ENCODE measurements around the gene SAMD14. TPM values are rescaled to one million over a fixed set of nuclear protein-coding genes. Genes with fewer than 3 reads are reported as not detected.

SAMD14 gene
- total and polyA plus RNA-seq, 10 of the 15 experiments (the other 5 are each of a cell fraction or from before 2014, with no cell fraction given): 0.06 to 1.7 (median 0.25) TPM; not detected in 3

- DNase-seq (ENCODE audit: low read depth, low spot score) (no peak), FAIRE-seq (no peak), ATAC-seq (no peak)
- Histone ChIP-seq H3K36me3 (ENCODE audit: control insufficient read depth in 2 of 2, insufficient read depth in 2 of 2, low read length in 1 of 2) (no peaks in the 10 kb centered on the region), H3K4me1 (ENCODE audit: control insufficient read depth, insufficient read depth, low read length) (peaks cover 15% of the 10 kb centered on the region), H3K4me3 (no peak overlapping the region), H3K9ac (ENCODE audit: control insufficient read depth, insufficient read depth, low read length) (no peak overlapping the region), H3K9me3 (replicated peaks; ENCODE audit: control insufficient read depth, insufficient read depth, low read length) (no peaks in the 10 kb centered on the region), H2AFZ (ENCODE audit: control insufficient read depth, low read depth, low read length) (no peak overlapping the region), H3K27ac (ENCODE audit: control insufficient read depth, insufficient read depth) (no peak overlapping the region), H3K79me2 (ENCODE audit: control insufficient read depth, insufficient read depth, low read length) (no peaks in the 10 kb centered on the region), H3K4me2 (ENCODE audit: control insufficient read depth, insufficient read depth) (no peak overlapping the region), H3K27me3 (replicated peaks in 1 of 2; ENCODE audit: control insufficient read depth in 2 of 2, insufficient read depth in 2 of 2, low read length in 1 of 2) (no peaks in the 10 kb centered on the region), H4K20me1 (ENCODE audit: control insufficient read depth, insufficient read depth) (no peaks in the 10 kb centered on the region)
- ChIA-PET POLR2A (interaction anchor here (0.5 to 2.8 kb wide), 2 partner anchors 28 to 1008 kb away, joined by 3 to 9 read pairs; no protein-coding TSS in a partner anchor), RAD21 (ENCODE audit: unreplicated experiment) (interaction anchor here (4.5 kb wide), 1 partner anchor 22 kb away, joined by 176 read pairs; no protein-coding TSS in a partner anchor), CTCF (interaction anchor here (1.0 to 17.0 kb wide), 5 partner anchors 9 to 29 kb away, joined by 3 to 514 read pairs (median 18); partner anchors contain the start of gene COL1A1), SMC1A (ENCODE audit: uncharacterized antibody, unreplicated experiment) (interaction anchor here (1.8 to 4.2 kb wide), 2 partner anchors 24 to 103 kb away, joined by 5 to 177 read pairs; no protein-coding TSS in a partner anchor)
- no peak for TF ChIP-seq POLR2A (IDR thresholded peaks at IDR 0.05; ENCODE audit: low read depth, low read length)
- no peak for TF ChIP-seq RAD21 (IDR thresholded peaks at IDR 0.05; ENCODE audit: insufficient read depth, low read depth, low read length)
- TF ChIP-seq EP300 (IDR thresholded peaks at IDR 0.05; ENCODE audit: borderline replicate concordance in 1 of 2, control insufficient read depth in 1 of 2, low read depth in 2 of 2, low read length in 2 of 2): no peak
- TF ChIP-seq RFX5 (IDR thresholded peaks at IDR 0.05; ENCODE audit: low read depth, low read length): no peak
- TF ChIP-seq SIX5 (IDR thresholded peaks at IDR 0.05; ENCODE audit: low read depth, low read length, severe bottlenecking): no peak
- TF ChIP-seq BACH1 (IDR thresholded peaks at IDR 0.05; ENCODE audit: borderline replicate concordance): no peak
- no peak for TF ChIP-seq RBBP5 (conservative IDR thresholded peaks at IDR 0.05)
- no peak for TF ChIP-seq SIN3A (IDR thresholded peaks at IDR 0.05; ENCODE audit: low read depth, low read length)
- TF ChIP-seq ZNF592 (IDR thresholded peaks at IDR 0.05): no peak
- TF ChIP-seq TCF7 (IDR thresholded peaks at IDR 0.05; ENCODE audit: borderline replicate concordance): no peak
- no peak for TF ChIP-seq SRF (IDR thresholded peaks at IDR 0.05; ENCODE audit: low read depth in 2 of 2, low read length in 2 of 2)
- no peak for TF ChIP-seq POLR2AphosphoS2 (IDR thresholded peaks at IDR 0.05; ENCODE audit: low read depth, low read length)
- TF ChIP-seq PRDM15 (CRISPR knock-in tag; IDR thresholded peaks at IDR 0.05): no peak
- no peak for TF ChIP-seq YBX1 (IDR thresholded peaks at IDR 0.05)
- no TSS peak for BruUV-seq (replicated peaks)
- in situ Hi-C loops (cut with MboI): no loop called here
- intact Hi-C loops (cut with micrococcal nuclease; ENCODE audit: unreplicated experiment): no loop called here
- 60% methylated on average over 11 of the region's 11 CpGs for WGBS (ENCODE audit: insufficient coverage, insufficient replicate concordance, low lambda C conversion rate, missing lambda C conversion rate)
Observed at GRCh38 chr17:50172130-50172529, 42.2 kb upstream of the SAMD14 start.

Measured in GM12878 (cell line).